Measurements from ENCODE around the gene MITF.

MITF gene

GRCh38 chr3:69739204-69740102 is at the start of gene MITF:
Gene MITF (plus strand): TSS chr3:69739464. CDS start chr3:69739598, 134 bp downstream.
- DNase-seq: no peak

GRCh38 chr3:69691860-69692259 is 47.4 kb upstream of the MITF start:
- DNase-seq: no peak

- no peak for DNase-seq
These were observed 46.5 kb upstream of the MITF start for GRCh38 chr3:69692761-69693160.

DNA sequence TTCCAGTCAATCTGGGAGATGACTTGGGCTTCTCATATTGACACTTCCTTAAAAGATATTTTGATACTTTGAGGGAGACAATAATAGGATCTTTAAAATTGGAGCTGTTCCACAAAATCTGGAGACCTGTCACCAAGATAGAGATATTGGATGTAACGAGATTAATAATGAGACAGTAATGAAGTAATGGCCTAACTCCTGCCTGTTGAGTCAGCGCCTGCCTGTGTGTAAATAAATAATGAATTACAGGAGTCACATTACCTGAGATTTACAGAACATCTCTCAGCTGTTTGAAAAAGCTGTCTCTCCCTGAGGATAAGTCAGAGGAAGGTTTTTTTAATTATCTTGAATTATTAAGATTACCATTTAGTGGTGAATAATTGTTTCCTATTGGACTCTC is 43.8 kb upstream of the MITF start:
- no peak for DNase-seq

DNA sequence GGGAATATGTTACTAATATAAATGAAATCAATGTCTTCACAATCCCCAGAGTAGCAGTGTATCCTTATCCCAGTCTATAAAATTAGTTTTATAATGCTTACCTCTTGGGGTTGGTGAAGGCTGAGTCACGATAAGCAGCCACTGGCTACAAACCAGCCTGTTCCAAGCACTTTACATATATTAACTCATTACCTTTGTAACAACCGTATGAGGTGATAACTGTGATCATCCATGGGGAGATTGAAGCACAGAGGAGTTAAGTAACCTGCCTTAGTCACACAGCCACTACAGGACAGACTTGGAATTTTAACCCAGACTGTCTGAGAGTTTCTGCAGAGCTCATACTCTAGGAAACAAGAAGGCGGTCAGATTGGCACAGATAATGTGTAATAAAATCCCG is 43.3 kb upstream of the MITF start:
- DNase-seq: no peak

DNA sequence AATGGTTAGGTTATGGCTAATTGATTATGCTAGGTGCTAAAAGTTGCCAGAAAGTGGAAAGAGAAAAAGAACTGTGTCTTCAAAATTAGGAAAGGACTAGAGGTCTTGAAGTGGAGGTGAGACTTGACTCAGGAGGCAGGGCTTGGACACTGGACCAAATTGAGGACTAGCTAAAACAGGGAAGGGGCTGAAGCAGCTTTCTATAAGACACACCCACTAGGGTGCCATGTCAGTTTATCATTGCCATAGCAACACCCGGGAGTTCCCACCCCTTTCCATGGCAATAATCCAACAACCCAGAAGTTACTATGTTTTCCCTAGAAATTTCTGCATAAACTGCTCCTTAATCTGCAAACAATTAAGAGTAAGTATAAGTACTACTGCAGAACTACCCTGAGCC is 42.9 kb upstream of the MITF start:
- no peak for DNase-seq

GRCh38 chr3:69697381-69697780 is 41.9 kb upstream of the MITF start:
- no peak for DNase-seq

DNA sequence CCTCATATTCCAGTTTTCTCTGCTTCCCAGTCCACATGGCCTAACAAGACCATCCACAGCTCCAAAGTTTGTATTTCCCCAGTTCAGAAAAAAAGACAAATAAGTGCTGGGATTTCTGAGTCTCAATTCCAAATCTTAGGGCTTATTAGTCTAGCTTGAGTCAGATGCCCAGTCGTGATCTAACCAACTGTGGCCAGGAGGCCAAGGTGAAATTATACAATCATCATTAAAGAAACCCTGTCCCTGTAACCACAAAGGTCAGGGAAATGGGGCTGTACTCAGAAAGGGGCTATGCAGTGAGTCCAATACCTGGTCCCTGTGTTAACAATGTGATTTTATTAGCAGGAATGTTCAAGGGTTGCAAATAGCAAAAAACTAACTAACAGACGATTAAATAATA is 40.5 kb upstream of the MITF start:
- no peak for DNase-seq

DNA sequence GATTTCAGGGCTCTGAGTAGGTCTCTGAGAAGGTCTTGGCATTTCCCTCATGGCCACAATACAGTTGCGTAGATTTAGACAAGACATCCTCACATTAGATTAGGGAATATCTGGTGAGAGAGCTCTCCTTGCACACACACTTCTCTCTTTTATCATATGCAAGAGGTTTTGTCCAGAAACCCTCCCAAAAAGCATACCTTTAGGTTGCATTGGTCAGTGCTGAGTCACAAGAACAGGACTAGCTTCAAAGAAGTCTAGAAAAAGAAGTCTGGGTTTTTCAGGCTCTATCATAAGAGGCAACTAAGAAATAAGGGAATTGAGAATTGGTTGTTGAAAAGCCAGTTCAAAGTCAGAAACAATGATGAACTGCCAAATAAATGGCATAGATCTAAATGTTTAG is 40.1 kb upstream of the MITF start:
- no peak for DNase-seq

DNA sequence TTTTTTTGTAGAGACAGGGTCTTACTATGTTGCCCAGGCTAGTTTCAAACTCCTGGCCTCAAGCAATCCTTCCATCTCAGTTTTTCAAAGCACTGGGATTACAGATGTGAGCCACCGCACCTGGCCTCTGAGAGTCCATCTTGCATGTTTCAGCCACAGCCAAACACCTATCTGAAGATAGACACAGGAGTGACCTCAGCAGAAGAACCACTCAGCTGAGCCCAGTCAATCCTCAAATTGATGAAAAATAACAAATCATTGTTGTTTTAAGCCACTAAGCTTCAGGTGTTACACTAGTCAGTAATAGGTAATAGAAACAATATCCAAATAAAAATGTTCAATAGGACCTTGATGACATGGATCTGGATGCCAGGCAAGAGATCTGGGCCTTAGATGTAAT is 38.3 kb upstream of the MITF start:
- no peak for DNase-seq

GRCh38 chr3:69710153-69710977 is 28.9 kb upstream of the MITF start:
- no peak for DNase-seq

DNA sequence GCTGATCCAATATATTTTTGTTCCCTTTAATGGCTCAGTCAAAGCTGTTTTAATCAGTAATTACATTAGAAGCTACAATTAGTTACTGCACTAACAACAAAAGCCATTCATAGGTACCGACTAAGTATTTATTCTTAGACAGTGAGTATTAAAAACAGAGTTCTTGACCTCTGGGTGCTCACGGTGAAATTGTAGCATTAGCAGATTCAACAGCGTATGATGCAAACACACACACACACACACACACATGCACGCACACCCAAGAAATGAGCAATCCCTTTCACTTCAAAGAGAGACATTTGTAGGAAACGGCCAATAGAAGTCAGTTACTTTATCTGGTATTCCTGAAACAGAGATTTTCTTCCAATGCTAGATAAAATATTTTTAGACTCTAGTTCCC is 27.0 kb upstream of the MITF start:
- DNase-seq: no peak

GRCh38 chr3:69712933-69713332 is 26.3 kb upstream of the MITF start:
- no peak for DNase-seq

- DNase-seq: no peak
These were observed 24.1 kb upstream of the MITF start for GRCh38 chr3:69715204-69715603.

- DNase-seq: no peak
These were observed 23.1 kb upstream of the MITF start for GRCh38 chr3:69716119-69716518.

DNA sequence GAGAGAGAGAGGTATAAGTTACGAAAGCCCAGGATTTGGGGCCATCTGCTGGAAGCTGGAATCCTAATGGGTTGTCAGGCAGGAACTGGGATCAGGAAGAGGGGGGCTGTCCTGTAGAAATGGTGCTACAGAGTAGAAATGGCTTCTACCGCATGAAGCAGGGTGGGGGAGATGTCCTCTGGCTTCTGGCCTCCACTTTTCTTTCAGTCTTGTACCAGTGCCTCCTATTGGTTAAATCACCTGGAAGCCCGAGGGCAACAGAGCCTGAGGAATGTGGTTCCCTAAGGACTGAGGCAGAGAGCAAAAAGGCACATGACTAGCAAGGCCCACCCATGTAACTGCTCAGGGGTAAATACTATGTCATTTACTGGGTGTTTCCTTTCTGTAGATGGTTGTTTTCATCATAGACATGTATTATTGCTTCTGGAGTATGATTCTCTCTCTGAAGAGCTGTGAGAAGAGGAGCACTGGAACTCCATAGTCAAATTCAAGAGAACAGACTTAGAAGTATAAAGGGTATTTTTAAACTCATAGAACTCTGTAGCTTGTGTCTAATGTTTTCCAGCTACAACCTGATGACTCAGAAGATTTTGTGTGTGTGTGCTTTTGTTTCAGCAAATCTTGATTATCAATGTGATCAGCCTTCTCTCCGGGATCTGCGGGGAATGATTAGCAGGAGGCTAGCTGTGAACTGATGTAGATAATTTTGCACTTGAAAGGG is 20.2 kb upstream of the MITF start:
- DNase-seq: no peak

GRCh38 chr3:69719587-69720122 is 19.6 kb upstream of the MITF start:
- no peak for DNase-seq

DNA sequence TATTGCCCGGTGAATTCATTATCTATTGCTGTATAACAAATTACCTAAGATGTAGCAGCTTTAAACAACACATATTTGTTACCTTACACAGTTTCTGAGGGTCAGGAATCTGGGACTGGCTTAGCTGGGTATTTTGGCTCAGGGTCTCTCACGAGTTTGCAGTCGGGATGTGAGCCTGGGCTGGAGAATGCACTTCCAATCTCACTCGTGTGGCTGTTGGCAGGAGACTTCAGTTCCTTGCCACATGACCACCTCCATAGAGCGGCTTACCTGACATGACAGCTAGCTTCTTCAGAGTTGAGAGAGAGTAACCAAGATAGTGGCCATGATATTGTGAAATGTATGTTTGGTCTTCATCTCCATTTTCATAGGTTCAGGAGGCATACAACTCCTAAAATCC is 18.4 kb upstream of the MITF start:
- DNase-seq: no peak

DNA sequence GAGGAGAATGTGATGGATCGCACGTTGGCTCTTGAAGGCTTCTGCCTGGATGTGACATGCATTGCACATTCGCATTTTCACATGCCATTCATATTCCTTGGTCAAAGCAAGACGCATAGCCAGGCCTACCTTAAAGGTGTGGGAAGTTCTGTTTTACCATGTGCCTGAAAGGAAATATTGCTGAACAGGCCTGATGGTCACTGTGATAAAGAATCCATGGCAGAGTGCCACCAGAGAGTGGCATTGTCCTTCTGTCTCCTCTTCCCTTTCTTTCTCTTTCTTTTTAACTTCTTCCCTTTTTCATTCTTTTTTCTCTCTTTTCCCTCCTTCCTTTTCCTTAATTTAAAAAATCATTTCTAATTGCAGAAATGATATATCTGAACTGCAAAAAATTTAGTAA is 15.9 kb upstream of the MITF start:
- DNase-seq: no peak

DNA sequence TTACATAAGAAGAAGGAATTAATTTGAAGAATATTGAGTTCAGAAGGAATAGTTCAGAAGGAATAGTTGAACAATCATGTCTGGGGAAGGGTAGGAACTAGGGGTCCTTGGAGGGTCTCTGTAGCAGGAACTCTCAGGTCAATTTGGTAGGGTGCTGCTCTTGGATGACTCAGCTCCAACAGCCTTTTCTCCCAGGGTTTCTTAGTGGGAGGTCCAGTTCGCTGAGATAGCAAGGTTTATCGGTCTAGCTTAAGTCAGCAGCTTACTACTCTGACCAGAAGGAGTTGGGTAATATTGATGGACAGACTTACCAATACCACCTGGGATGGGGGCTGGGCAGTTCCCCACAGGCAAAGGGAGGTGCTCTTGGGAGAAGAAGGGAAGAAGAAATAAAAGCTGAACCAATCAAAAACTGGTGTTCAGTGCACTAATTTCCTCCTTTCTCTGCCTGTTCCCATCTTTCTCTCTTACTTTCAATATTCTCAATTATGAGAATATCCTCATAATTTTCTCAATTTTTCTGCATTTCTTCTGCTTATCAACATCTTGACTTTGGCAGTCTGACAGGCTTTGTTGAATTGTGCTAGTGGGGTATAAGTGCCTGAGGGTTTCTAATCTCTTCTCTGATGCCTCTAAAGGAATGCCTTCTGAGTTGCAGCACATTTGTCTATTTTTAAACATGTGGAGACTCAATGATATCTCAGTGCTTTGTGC is 14.4 kb upstream of the MITF start:
- DNase-seq: no peak

GRCh38 chr3:69725994-69726571 is 13.2 kb upstream of the MITF start:
- no peak for DNase-seq

All from GDM1 (cell line).